Activated CD8-positive, alpha-beta memory T cell treated with anti-CD3 and anti-CD28 coated beads for 1 hour (primary cell): ENCODE results near the gene SYNE1.

Source experiments
- DNase-seq, 2 donors: peaks; one replicate each; pipeline ENCODE4 v3.0.0-alpha.2; 2020; ENCODE audit warnings: low read depth in 1 of 2; ENCODE audit errors: extremely low read depth in 1 of 2

Gene SYNE1

DNA sequence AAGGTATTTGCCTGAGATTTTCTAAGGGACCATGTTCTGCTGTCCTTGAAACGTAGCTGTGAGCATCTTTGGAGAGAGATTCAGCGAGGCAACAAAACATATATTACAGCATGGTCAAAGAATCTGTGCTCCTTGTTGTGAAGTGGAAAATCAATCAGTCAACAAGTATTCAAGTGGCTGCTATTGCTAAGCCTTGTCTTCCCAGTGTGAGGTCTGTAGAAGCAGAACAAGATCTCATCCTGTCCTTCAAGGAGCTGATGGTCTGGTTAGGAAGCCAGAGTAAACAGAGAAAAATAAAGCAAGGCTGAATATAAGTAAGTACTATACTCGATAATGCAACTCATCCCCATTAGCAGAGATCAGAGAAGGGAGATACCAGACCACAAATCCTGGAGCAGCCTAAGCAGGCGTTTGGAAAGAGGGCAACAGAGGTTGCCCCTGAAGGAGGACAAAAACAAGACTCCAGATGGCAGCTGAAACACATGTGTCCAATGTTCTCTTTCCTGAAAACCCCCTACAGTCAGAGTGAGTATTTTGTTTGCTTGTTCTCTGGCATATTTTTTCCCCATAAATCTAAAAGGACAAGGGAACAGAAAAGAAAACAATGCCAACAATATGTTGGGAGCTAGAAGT lies 392.0 kb downstream of the SYNE1 start:
- DNase-seq: no peak

DNA sequence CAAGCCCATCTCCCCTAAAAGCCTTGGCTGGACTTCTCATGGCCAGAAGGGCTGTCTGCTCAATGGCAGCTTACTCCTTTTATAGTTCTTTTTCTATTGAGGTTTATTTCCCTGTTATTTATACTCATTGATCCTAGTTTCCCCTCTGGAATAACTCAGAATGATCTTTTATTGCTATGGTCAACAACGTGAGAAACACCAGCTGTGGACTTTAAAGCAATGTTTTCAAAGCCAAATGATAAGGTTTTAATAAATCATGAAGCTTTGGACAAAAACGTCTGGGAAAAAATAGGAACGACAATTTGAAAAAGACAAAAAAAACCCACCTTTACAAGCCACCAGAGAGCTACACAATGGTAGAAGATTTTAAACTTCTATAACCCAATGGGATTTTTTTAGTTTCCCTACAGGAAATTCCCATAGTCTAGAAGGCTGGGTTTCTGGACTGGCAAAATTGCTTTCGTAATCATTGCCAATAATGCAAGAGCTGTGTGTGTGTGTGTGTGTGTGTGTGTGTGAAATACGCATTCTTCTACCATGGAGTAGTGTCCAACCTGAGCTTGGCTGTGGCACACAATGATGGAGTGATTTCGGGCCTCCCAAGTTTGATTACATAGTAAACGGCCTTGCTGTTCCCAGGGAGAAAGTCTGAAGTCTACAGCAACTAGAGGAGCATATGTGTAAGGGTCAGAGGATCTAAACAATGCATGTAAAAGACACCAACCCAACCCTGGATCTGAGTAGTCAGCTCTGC lies 396.0 kb downstream of the SYNE1 start:
- DNase-seq: no peak

DNA sequence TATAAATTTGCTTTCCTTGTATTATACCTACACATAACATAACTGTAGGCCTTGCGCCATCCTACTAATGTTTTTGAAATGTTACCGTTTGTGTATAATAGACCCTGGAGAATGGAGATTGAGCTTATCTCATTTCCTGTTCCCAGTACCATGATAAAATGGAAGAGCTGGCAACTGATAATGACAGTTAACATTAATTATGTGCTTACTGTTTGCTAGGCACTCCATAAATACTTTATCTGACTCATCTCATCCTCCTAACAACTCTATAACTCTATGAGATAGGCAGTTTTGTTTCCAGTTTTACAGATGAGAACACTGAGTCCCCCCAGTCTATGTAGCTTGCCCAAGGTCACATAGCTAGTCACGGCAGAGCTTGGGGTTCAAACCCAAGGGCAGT lies 396.7 kb downstream of the SYNE1 start:
- DNase-seq: no peak

DNA sequence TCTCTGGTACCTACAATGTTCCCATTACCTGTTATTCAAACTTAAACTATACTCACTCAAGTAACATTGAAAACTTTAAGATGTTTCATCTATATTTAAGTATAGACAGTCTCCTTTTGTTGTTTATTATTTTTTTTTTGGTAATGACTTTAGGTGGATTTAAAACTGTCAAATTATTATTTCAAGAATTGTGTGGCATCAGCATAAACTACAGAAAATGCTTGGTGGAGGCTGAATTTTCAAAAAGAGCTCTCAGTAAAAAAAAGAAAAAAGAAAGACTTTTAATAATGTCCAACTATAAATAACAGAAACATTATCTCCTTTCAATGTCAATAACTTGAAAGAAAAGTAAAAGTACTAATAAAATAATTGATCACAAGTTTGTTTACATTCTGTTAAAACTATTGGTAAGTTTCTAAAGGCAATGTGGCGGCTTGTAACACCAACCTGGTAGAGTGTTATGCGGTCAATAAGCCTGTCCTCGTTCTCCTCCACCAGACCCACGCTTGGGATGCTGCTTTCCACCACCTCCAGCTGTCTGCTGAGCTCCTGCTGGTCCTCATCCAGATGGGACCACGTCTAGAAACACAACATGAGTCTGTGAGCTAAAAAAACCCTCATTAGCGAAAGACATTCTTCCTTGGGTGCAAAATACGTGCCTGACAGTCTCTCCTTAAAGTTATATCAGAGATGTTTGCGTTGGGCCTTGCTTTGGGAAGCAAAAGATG lies 400.6 kb downstream of the SYNE1 start:
- no peak for DNase-seq

DNA sequence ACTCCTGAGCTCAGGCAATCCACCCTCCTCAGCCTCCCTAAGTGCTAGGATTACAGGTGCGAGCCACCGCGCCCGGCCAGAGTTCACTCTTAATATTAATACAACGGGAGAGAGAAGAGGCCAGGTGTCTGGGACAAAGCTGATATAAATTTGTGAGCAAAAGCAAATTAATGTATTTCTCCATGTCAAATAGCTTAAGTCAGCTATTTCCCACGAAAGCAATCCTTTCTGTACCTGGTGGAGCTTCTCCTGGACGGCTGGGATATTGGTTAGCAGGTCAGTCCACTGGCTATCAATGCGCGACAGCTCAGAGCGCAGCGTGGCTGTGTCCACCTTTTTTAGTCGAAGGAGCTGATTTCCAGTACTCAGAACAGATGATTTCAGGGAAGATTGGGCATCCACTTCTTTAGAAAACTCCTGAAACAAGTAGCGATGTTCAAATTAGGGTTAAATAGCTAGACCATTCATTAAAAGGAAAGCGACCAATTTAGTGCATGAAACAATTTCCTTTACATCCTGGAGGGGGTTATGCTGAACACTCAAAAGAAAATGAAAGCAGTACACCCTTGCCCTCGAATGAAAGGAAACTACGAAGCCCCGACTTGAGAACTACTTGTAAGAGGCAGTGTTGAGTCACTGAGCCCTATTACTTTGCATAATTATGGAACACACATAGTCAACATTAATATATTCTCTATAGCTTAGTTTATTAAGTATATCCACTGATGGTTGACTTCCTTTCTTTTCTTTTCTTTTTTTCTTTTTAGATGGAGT lies 403.4 kb downstream of the SYNE1 start:
- DNase-seq: no peak

DNA sequence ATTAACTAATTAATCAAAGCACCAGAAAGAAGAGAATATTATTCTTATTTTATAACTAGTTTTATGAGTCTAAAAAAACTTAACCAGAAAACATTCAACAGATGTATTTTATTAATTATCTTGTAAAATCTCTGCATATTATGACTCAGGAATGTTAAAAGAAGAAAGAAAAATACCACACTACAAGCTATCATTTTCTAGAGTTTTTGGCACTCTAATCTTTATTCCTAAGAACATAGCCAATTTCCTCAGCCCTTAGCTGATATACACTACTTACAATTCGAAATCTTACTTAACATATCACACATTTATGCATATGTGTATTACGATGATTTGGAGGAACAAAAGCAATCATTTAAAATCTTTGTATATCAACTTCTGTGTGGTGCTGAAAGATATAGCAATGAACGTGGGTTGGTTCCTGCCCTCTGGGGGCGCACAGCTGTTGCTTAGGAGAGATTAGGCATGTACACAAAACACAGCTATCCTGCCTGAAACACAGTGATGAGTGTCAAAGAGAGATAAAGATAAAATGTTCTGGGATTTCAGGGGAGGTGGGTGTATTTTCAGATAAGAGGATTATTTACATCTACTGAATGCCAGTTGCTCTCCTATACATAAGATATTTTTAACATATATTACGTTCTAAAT lies 404.5 kb downstream of the SYNE1 start:
- DNase-seq: no peak

DNA sequence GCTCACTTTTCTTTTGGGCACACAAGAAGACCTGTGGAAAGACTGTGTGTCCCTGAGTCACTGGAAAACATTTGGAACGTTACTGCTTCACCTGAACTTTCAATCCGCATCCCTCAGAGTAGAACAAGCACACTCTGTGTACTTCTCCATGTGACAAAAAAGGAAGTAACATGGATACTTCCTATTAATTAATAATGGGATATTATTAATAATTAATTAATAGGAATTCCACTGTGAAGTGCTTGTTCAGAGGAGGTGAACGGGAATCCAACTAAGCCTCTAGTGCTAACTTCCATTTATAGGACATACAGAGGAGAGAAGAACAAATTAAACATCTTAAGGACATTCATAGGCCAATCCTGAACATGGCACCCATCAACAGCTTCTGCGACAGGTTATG lies 407.8 kb downstream of the SYNE1 start:
- DNase-seq: no peak

DNA sequence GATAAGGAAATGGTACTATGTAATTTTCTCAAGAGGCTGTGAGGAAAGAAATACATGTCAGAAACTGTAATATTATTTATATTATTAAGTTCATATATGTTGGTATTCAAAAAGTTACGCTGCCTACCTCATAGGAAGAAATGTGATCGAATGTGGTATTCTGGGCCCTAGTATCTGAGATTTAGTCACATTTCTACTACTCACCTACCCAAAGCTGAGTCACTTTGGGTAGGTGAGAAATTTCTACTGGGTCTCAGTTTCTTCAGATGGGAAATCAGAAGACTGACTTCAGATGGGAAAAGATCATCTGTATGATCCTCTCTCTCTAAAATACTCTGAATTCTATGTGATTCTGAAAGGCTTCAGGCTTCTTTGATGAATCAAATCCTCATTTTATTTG lies 411.0 kb downstream of the SYNE1 start:
- DNase-seq: no peak

DNA sequence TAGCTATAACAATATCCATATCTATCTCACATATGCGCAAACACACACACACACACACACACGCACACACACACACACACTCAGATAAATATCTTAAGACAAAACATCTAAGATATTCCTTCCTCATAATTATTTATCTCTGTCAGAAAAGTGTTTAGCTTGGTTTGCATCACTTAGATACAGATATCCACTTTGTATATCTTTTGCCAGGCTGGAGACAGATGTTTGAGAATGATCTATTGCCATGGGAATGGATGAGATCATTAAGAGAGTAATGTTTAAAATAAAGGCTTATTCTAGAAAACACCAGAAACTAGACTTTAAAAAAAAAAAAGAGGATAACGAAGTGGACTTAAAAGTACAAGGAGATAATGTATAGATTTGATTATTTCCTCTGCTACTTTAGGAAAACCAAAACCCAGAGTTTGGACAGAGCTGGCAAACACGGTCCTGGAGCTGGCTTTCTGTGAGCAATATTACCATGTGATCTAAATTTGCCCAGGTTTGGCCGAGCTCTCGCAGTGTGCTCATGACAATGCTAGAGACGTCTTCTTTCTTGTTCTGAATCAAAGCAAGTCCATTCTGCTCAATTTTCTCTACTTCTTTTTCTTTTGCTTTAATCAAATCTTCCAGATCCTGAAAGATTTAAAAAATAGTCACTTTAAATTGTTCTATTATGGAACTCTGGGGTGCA lies 411.8 kb downstream of the SYNE1 start:
- DNase-seq: no peak

DNA sequence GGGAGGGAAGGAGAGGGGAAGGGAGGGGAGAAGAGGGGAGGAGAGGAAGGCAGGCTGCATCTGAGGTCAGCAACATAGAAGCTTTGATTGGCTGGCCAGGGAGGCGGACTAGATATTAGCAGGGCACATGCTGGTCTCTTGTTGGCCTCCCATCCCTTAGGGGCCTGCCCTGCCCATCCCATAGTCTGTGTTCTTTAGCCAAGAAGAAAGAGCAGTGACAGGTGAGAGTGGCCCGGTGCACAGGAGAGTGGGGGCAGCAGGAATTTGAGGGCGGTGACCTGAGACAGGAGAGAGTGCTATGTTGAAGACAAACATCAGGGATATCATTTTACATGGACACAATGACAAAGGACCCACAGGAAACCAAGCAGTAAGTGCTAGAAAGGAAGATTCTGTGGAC lies 413.5 kb downstream of the SYNE1 start:
- DNase-seq: no peak

DNA sequence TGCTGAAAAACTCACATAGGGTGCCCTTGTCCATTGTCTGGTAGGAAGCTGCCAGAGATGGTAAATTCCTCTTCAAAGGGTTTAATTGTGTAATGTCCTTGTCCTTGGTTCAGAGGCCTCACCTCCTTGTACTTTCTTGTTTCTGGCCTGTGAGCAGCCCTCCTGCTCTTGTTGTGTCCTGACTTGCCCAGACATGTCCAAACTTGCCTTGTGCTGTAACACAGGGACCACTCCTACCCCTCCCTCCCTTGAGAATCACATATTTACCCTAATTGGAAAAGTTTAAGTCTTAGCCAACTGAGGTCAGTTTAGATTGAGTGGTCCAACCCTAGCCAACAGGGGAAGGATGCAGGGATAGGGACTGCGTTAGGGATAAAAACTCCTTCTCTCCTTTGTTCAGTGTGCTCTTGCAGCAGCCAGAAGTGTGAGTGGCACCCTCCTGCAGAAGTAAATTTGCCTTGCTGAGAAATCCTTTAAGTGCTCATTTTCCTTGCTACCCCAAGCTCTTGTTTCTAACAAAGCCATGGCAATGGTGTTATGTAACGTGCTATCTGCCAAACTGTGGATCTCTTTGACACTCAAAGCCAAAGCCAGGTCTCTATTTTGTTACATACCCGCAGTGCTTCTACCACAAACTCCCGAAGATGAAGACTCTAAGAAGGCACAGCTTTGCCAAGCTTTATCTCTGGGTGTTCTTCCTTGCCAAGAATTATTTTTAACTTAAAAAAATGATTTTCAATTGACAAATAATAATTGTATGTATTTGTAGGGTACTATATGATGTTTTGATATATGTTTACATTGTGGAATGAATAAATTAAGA lies 415.1 kb downstream of the SYNE1 start:
- DNase-seq: no peak

DNA sequence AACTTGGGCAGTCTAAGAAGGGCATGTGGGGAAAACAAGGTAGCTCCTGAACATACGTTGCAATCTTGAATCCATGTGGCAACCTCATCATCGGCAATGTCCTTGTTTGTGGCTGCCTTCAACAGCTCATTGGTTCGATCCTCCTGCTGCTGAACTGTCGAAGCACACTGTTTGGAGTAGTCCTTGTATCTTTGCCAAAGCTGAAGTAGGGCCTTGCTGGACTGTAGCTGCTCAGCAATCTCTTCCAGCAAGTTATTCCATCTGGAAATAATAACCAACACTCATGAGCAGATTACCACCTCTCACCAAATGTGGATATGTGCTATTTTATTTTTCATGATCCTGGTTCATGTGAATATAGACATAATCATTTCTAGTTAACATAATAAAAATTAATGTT lies 416.4 kb downstream of the SYNE1 start:
- DNase-seq: no peak

DNA sequence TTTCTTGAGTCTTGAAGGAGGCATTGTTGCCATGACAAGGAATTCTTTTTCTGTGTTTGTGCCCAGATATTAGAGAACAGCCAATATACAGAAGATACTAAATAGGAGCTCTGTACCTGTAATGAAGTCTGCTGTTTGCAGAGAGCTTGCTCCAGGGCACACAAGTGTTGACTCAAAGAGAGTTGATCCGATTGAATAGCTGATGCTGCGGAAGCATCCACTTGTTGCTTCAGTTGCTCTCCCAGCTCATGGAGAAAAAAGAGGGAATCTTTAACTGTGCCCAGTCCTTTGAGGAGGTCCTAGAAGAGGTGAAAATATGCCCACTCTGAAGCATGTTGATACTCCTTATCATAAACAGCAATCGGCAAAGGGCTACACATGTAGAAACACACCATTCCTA lies 418.3 kb downstream of the SYNE1 start:
- DNase-seq: no peak

DNA sequence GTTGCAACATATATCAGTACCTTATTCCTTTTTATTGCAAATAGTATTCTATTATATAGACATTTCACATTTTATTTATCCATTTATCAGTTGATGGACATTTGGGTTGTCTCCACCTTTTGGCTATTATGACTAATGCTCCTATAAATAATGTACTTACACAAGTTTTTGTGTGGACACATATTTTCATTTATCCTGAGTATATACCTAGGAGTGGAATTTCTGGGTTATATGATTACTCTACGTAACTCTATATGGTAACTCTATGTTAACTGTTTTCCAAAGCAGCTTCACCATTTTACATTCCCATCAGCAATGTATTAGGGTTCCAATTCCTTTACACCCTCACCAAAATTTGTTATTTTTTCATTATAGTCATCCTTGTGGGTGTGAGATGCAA lies 424.7 kb downstream of the SYNE1 start:
- DNase-seq: no peak

DNA sequence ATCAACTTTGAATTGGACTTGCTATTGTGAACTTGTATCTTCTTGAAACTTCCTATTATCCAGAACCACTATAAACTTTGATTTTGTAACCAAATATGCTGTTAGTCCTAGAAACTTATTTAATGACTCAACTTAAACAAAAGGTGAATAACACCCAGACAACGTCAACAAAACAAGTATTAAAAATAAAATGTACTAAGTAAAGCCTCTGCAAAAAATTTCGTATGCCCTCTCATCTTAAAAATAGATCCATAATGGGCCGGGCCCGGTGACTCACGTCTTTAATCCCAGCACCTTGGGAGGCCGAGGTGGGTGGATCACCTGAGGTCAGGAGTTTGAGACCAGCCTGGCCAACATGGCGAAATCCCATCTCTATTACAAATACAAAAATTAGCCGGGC lies 428.0 kb downstream of the SYNE1 start:
- no peak for DNase-seq

DNA sequence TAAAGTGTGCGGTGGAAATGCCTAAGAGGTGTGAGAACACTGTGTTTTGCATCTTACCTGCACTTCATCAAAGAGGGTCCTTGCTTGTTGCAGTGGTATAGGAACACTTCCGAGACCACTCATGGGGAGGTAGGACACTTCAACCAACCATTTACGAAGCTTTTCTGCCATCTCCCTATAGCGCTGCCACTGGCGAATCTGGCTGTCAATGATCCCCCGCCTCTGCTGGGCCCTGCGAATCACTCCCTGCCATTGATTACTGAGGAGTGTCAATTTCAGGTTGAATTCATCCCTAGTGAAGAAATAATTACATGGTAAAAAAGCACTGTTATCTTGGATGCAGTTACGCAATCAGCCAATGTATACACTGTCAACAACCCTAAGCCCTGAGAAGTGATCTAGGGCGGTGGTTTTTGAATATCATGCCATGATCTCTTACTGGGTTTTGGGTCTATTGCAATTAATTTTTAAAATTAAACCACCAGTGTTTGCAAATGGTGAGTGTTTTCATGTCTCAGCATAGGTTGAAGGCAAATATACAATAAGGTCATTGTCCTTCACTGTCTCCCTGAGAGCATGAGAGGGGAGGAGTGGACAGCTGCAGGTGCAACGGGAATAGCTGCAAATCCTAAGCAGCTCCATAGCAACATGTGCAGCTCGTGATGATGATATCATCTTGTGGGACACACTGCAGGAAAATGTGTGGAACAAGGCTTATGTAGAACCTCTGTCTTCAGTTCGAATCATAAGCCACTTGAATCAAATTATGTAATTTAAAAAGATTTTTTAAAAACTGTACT lies 429.0 kb downstream of the SYNE1 start:
- DNase-seq: no peak

DNA sequence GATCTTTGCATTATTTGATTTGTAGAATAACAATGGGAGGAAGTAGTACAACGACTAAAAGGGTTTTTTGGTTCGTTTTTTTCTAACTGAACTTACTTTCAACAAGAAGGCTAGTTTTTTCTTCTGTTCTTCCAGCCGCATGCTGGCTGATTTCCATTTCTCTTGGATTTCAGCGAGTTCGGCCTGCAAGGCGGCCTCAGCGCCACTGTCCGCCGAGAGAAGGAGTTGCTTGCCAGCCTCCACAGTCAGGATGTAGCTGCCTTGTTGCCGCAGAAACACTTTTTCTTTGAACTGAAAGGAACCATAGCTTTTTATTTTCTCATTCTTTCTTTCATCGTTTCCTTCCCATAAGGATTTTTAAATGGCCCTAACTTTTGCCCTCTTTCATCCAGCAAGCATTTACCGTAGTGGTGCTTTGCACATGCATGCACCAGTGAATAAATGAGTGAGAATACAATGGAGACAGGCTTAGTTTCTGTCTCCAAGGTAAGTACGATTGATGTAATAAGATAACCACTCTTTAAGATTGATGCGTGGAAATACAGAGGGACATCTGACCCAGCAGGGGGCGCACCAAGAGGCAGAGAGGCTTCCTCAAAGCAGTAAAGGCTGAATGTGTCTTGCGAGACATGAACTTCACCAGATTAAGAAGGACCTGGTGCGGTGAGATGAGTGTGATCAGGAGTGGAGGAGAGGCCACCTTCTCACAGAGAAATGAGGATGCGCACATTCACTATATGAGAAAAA lies 430.9 kb downstream of the SYNE1 start:
- peak in 1 of 2 donors; percentile 10 for DNase-seq

DNA sequence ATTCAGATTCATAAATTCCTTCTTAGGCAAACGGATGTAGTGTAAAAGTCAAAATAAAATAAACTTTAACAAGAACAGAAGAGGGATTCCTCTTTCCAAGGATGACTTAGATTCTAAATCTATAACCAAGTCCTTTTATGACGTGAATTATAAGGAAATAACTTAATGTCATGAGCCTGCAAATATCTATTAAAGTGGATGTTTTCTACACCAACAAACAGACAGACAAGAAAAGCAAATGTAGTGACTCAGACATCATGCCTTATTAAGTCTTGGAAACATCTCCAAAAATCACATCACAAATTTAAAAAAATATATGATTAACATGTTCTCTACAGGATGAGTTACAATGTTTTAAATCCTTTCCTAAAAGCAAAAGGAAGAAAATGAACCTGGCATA lies 432.6 kb downstream of the SYNE1 start:
- no peak for DNase-seq
